ENCODE results near the gene KCNMB2.

DNA sequence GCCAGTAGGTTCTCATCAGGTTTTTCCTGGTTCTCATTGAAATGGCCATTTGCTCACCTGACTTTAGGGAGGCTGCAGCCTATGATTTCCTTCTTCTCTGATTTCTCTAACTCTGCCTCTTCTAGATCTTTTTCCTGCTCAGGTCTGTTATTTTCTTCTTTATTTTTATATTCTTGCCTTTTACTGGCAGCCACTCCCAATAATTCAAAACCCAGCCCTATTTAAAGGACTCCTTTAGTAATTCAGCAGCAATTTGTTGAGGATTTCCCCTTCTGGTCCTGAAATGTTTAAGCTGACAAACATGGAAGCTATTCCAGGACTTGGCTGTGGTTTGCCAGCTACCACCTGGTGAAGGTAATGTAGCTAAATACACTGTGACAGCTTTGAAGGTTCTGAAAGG, 333.8 kb downstream of the KCNMB2 start:
- TF ChIP-seq GATA2 (IDR thresholded peaks at IDR 0.05; ENCODE audit: low read depth, low read length), result no peak
- TF ChIP-seq GATA3 (IDR thresholded peaks at IDR 0.05; ENCODE audit: low read depth, low read length), result no peak

Data from SH-SY5Y (cell line).